Activated B cell treated with CpG ODN at 0.5 μM for 24 hours (primary cell): ENCODE results near the gene RET. TPM values are rescaled to one million over a fixed set of nuclear protein-coding genes. Genes with fewer than 3 reads are reported as not detected.

Source experiments
- ATAC-seq: fragments of 200-7000 bp; cut with Tn5 transposase; one replicate; pipeline ENCODE4 v1.10.0; 2021; ENCODE audit warnings: low read depth, mild to moderate bottlenecking, moderate library complexity
- CTCF ChIA-PET: fragments of 350-600 bp; sonication (Branson Sonifier 250); formaldehyde crosslinking; loops from one replicate; lab custom pipeline; 2021; ENCODE audit warnings: antibody characterized with exemption; lab: Charles Lee
- POLR2A ChIA-PET: fragments of 350-600 bp; sonication (Branson Sonifier 250); formaldehyde crosslinking; loops from one replicate; lab custom pipeline; 2021; ENCODE audit warnings: antibody characterized with exemption; lab: Charles Lee
- DNase-seq: peaks from one replicate; pipeline ENCODE4 v3.0.0; 2022
- H3K27ac Mint-ChIP-seq: one replicate; pipeline ENCODE4 v1.8.0; 2020; ENCODE audit warnings: mixed read lengths
- H3K27me3 Mint-ChIP-seq: one replicate; pipeline ENCODE4 v1.8.0; 2021; ENCODE audit warnings: mixed read lengths
- H3K36me3 Mint-ChIP-seq: one replicate; pipeline ENCODE4 v1.8.0; 2021; ENCODE audit warnings: low read depth, mixed read lengths
- H3K4me1 Mint-ChIP-seq: one replicate; pipeline ENCODE4 v1.8.0; 2021; ENCODE audit warnings: mixed read lengths
- H3K4me3 Mint-ChIP-seq: one replicate; pipeline ENCODE4 v1.8.0; 2020; ENCODE audit warnings: mild to moderate bottlenecking, mixed read lengths
- H3K9me3 Mint-ChIP-seq: one replicate; pipeline ENCODE4 v1.8.0; 2020; ENCODE audit warnings: mixed read lengths
- CTCF ChIP-seq: fragments of 200-600 bp; IDR thresholded peaks from one replicate; pipeline ENCODE4 v1.8.0; 2022; ENCODE audit warnings: antibody characterized with exemption, mild to moderate bottlenecking
- intact Hi-C: fragments of 100-400 bp; cut with micrococcal nuclease; formaldehyde crosslinking; loops from one replicate; pipeline ENCODE4 v1.15.1; 2024
- total RNA-seq: library from RNA; stranded (reverse); gene quantifications from 2 replicates; pipeline ENCODE4 v1.2.3, GENCODE V29; 2022

The RET gene
- total RNA-seq, 1 donor from 2014 or later: not detected

GRCh38 chr10:43055991-43056567 lies 20.8 kb upstream of the RET start:
- no peaks in the 10 kb centered on the region for H3K36me3 Mint-ChIP-seq
- H3K4me1 Mint-ChIP-seq: no peaks in the 10 kb centered on the region
- H3K27ac Mint-ChIP-seq: no peak overlapping the region
- peaks cover 11% of the 10 kb centered on the region for H3K27me3 Mint-ChIP-seq
- POLR2A ChIA-PET: no interaction called here
- TF ChIP-seq CTCF: no peak
- no peaks in the 10 kb centered on the region for H3K9me3 Mint-ChIP-seq
- H3K4me3 Mint-ChIP-seq: no peak overlapping the region
- DNase-seq (no peak), ATAC-seq (no peak)
- CTCF ChIA-PET: no interaction called here
- intact Hi-C loops: no loop called here

- TF ChIP-seq CTCF: no peak
- Mint-ChIP-seq H3K27ac (no peak overlapping the region), H3K4me3 (no peak overlapping the region), H3K36me3 (no peaks in the 10 kb centered on the region), H3K9me3 (no peaks in the 10 kb centered on the region), H3K27me3 (peaks cover 11% of the 10 kb centered on the region), H3K4me1 (no peaks in the 10 kb centered on the region)
- DNase-seq (no peak), ATAC-seq (no peak)
- intact Hi-C loops: no loop called here
- ChIA-PET CTCF (no interaction called here), POLR2A (no interaction called here)
These were observed 20.3 kb upstream of the RET start for GRCh38 chr10:43056568-43057011.

GRCh38 chr10:43057231-43057711 lies 19.6 kb upstream of the RET start:
- ChIA-PET POLR2A (no interaction called here), CTCF (no interaction called here)
- Mint-ChIP-seq H3K27ac (no peak overlapping the region), H3K36me3 (no peaks in the 10 kb centered on the region), H3K27me3 (peaks cover 11% of the 10 kb centered on the region), H3K4me3 (no peak overlapping the region), H3K4me1 (no peaks in the 10 kb centered on the region), H3K9me3 (no peaks in the 10 kb centered on the region)
- intact Hi-C loops: no loop called here
- DNase-seq: no peak
- TF ChIP-seq CTCF: no peak
- no peak for ATAC-seq

- CTCF ChIA-PET: no interaction called here
- Mint-ChIP-seq H3K27ac (no peak overlapping the region), H3K4me1 (no peaks in the 10 kb centered on the region), H3K36me3 (no peaks in the 10 kb centered on the region), H3K4me3 (no peak overlapping the region), H3K27me3 (peaks cover 10% of the 10 kb centered on the region), H3K9me3 (no peaks in the 10 kb centered on the region)
- TF ChIP-seq CTCF: no peak
- intact Hi-C loops: no loop called here
- POLR2A ChIA-PET: no interaction called here
- no peak for DNase-seq
- no peak for ATAC-seq
These were observed 19.0 kb upstream of the RET start for GRCh38 chr10:43057831-43058340.

- Mint-ChIP-seq H3K27ac (no peak overlapping the region), H3K9me3 (no peaks in the 10 kb centered on the region), H3K4me1 (no peaks in the 10 kb centered on the region), H3K27me3 (peaks cover 7% of the 10 kb centered on the region), H3K36me3 (no peaks in the 10 kb centered on the region), H3K4me3 (no peak overlapping the region)
- no peak for DNase-seq
- ChIA-PET POLR2A (no interaction called here), CTCF (no interaction called here)
- no peak for TF ChIP-seq CTCF
- no peak for ATAC-seq
- intact Hi-C loops: no loop called here
These were observed 18.0 kb upstream of the RET start for GRCh38 chr10:43058716-43059335.
